HFF-Myc (cell line): Measurements from ENCODE around the gene EDN2.
A peak's percentile ranks its signal among the peaks of the same experiment; 100 is the strongest.

Experiments used
- DNase-seq: peaks from one replicate; pipeline ENCODE4 v3.0.0-alpha.2; 2011; ENCODE audit warnings: low read depth; ENCODE audit errors: extremely low read depth
- H3K4me3 ChIP-seq: replicated peaks from 2 replicates; pipeline ENCODE4 v1.5.1; 2011; ENCODE audit warnings: low read depth, mild to moderate bottlenecking, control low read depth, low read length
- CTCF ChIP-seq: IDR thresholded peaks from 2 replicates; pipeline ENCODE4 v1.5.1; 2012; ENCODE audit warnings: mild to moderate bottlenecking, low read depth, low read length, control low read depth; ENCODE audit errors: missing control alignments

EDN2 gene

GRCh38 chr1:41434306-41434705 lies 50.2 kb downstream of the EDN2 start:
- H3K4me3 ChIP-seq, result no peak overlapping the region
- TF ChIP-seq CTCF, result no peak
- DNase-seq, result no peak

GRCh38 chr1:41433501-41433900 lies 51.0 kb downstream of the EDN2 start:
- H3K4me3 ChIP-seq, result no peak overlapping the region
- no peak for TF ChIP-seq CTCF
- DNase-seq, result no peak

- DNase-seq, result peak; percentile 36
- peak; percentile 92 for TF ChIP-seq CTCF
- no peak overlapping the region for H3K4me3 ChIP-seq
These were observed 51.8 kb downstream of the EDN2 start for GRCh38 chr1:41432481-41433280.

- TF ChIP-seq CTCF, result no peak
- no peak overlapping the region for H3K4me3 ChIP-seq
- DNase-seq, result no peak
These were observed 52.8 kb downstream of the EDN2 start for GRCh38 chr1:41431490-41432350.

GRCh38 chr1:41430582-41430981 lies 53.9 kb downstream of the EDN2 start:
- H3K4me3 ChIP-seq, result no peak overlapping the region
- no peak for DNase-seq
- TF ChIP-seq CTCF, result no peak

- TF ChIP-seq CTCF, result no peak
- H3K4me3 ChIP-seq, result no peak overlapping the region
- no peak for DNase-seq
These were observed 54.4 kb downstream of the EDN2 start for GRCh38 chr1:41430069-41430468.
